Right hindlimb (tissue), 1 donor: Measurements from ENCODE around the gene SGIP1.
A peak's percentile ranks its signal among the peaks of the same experiment; 100 is the strongest.

ENCODE experiments used
- DNase-seq: peaks from one replicate; pipeline ENCODE4 v3.0.0-alpha.2; 2018

SGIP1 gene

DNA sequence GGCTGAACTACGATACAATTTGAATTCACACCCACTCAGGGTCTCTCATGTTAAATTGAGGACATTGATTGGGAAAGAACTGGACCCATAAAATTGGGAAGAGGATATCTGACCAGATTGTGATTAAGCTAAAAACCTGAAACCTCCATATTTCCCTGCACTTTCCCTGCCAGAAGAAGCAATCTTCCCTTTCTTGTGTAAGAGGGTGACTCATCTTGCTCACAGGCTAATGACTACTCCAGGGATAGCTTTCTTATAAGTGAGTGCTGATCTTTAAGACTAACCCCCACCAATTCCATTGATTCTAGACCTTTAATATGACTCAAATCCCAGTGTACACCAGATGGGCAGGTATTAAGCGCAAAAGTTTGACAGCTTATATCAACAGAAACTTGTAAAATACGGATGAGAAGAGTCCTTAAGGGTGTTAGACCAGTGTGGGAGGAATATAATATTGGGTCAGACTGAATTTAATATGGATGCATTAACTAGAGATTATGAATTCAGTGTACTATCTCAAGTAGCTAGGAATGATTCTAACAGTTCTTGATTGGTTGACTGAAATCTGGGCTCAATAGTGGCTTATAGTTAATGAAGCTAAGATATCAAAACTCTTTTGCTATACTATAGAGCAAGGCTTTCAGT is 12.1 kb upstream of the SGIP1 start:
- no peak for DNase-seq

- no peak for DNase-seq
Observed at GRCh38 chr1:66523562-66523961, 10.4 kb upstream of the SGIP1 start.

GRCh38 chr1:66525086-66525485 is 8.9 kb upstream of the SGIP1 start:
- no peak for DNase-seq

DNA sequence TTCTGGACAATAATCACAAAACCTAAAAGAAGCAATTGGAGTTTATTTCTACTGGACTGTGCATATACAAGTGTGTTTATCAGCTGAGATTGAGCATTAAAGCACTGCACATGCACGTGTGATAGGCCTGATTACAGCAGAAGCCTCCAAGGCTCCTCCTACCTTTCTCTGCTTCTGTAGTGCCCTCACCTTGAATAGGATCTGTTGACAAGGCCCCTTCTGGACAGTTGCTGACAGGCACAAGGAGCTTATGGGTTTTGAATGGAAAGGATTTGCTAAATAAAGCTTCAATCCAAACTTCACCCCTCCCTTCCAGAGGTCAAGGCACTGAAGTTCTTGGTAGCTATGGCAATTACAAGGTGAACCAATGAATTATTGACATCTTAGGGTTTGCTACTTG is 7.9 kb upstream of the SGIP1 start:
- no peak for DNase-seq

- no peak for DNase-seq
Observed at GRCh38 chr1:66526991-66527390, 7.0 kb upstream of the SGIP1 start.

- no peak for DNase-seq
Observed at GRCh38 chr1:66527686-66528085, 6.3 kb upstream of the SGIP1 start.

DNA sequence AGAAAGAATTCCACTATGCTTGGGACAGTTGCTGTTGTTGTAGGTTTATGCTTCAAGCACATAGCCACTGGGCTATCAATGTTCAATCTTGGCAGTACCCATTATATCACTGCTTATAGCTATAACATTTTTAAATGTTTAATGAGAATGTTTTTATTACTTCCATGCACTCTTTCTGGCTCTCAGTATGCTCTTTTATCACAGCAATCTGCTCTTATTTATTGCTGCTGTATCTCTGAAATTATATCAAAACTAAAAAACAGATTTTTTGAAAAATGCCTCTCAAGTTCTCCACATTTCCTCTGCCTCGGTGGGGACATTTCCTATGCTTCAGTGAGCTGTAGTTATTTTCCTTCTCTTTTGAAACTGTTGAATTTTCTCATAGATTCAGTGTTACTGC is 5.4 kb upstream of the SGIP1 start:
- DNase-seq: no peak

GRCh38 chr1:66532214-66532613 is 1.7 kb upstream of the SGIP1 start:
- DNase-seq: no peak

- DNase-seq: peak; percentile 75
Observed at GRCh38 chr1:66532798-66533783, 862 bp upstream of the SGIP1 start.

GRCh38 chr1:66535061-66535460 is 1.1 kb downstream of the SGIP1 start:
- no peak for DNase-seq

DNA sequence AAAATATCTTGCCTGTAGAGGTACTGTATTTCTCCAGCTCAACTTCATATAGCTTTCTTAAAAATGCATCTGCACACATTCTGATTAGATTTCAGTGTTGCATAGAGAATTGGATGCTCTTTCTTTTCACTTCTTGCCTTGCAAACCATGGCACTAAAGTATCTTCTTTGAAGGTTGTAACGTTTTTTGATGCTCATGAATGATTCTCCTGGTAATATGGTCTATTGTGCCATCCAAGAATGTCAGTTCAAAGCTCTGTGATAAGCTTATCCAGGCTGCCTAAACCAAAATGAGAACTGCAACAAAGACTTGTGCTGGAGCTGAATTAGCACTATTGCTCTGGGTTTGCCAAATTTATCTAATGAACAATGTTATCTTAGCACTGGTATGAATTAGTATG is 1.9 kb downstream of the SGIP1 start:
- no peak for DNase-seq

DNA sequence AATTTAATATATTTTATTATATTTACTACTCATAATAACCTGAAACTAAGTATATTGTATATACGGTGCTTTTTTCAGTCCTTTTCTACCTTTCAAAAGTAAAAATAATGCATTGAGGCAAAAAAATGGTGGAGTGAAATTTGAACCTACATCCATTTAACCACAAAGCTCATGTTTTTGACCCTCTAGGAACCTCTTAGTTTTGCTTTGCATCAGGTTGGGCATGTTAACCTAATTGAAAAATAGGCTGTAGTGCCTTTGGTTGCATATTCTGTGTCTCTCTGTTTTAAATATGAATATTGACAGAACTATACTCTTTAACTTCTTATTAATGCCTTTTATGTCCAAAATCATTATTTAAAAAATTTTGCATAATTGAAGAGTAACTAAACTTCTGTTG is 3.8 kb downstream of the SGIP1 start:
- no peak for DNase-seq

- DNase-seq: no peak
Observed at GRCh38 chr1:66539491-66539890, 5.5 kb downstream of the SGIP1 start.

GRCh38 chr1:66540434-66541032 is 6.6 kb downstream of the SGIP1 start:
- no peak for DNase-seq

GRCh38 chr1:66542314-66542713 is 8.4 kb downstream of the SGIP1 start:
- no peak for DNase-seq

- DNase-seq: no peak
Observed at GRCh38 chr1:66542811-66543767, 9.1 kb downstream of the SGIP1 start.

GRCh38 chr1:66546047-66546810 is 12.3 kb downstream of the SGIP1 start:
- DNase-seq: no peak

DNA sequence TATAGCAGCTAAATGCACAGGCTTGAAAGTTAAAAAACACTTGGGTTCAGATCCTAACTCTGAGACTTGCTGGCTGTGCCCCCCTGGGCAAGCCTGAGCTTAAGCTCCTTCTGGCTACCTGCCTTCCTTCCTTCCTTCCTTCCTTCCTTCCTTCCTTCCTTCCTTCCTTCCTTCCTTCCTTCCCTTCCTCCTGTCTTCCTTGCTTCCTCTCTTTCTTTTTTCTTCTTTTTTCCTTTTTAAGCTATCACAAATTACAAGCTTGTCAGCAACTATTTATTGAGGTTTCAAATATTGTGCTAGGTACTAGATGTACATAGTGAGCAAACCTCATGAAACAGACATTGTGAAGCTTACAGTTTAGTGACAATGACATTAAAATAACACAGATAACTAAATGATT is 15.1 kb downstream of the SGIP1 start:
- DNase-seq: no peak

DNA sequence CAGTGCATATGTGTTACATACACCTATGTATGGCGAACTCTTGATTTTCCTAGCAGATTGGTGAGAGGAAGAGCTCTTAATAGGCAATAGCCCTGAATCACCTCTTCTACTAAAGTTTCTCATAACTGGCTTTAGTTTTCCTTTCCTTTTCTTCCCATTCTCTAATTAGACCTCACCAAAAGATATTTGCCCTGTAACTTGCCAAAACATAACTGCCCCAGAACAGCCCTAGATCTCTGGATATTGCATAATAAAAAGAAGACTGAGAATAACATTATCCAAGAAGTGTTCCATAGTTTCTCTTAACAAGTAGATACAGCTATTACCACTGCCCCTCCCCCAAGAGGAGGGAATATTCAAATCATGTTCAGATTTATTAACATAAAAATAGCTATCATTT is 16.3 kb downstream of the SGIP1 start:
- no peak for DNase-seq

- DNase-seq: no peak
Observed at GRCh38 chr1:66552287-66552686, 18.3 kb downstream of the SGIP1 start.

GRCh38 chr1:66552829-66553228 is 18.9 kb downstream of the SGIP1 start:
- DNase-seq: peak; percentile 57

DNA sequence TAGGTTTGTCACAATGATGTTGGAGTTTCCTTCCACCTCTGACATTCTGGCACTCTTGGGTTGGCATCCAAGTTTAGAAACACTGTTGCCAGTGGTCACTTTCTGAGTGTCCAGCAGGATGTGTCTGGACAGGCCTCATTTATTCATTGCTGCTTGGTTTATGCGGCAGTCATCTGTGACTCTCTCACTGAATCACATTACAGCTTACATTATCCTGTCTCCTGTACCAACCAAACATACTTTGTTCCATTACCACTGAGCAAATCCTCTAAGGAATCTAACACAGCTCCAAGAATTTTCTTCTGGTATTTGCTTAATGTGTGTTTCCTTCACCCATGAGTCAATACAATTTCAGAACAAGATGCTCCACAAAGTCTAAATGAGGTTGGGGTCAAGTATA is 19.9 kb downstream of the SGIP1 start:
- no peak for DNase-seq
